Measurements from ENCODE around the gene CDK6. TPM values are rescaled to one million over a fixed set of nuclear protein-coding genes. Genes with fewer than 3 reads are reported as not detected.

CDK6 gene
- total and polyA plus RNA-seq, 2 experiments from 2014 or later: 17.8 to 61.5 TPM

- Histone ChIP-seq H3K9me3 (ENCODE audit: low read depth) (no peaks in the 10 kb centered on the region), H3K4me2 (ENCODE audit: unreplicated experiment) (no peak overlapping the region), H3F3A (ENCODE audit: insufficient read depth) (no peaks in the 10 kb centered on the region), H4K20me1 (ENCODE audit: insufficient read depth) (no peaks in the 10 kb centered on the region), H3K9me2 (ENCODE audit: insufficient read depth) (no peaks in the 10 kb centered on the region), H3K27me3 (replicated peaks; ENCODE audit: insufficient read depth) (no peaks in the 10 kb centered on the region), H2AFZ (no peak overlapping the region), H3K9ac (no peak overlapping the region), H3K27ac (no peak overlapping the region), H3K4me3 (no peak overlapping the region), H3K4me1 (ENCODE audit: insufficient read depth) (no peaks in the 10 kb centered on the region), H3K79me2 (ENCODE audit: insufficient read depth) (no peaks in the 10 kb centered on the region), H3K36me3 (ENCODE audit: low read depth) (no peaks in the 10 kb centered on the region)
- 95% methylated on average over 2 of the region's 2 CpGs for WGBS, 2 experiments (ENCODE audit: low coverage in 1 of 2, low lambda C conversion rate in 2 of 2, missing lambda C conversion rate in 2 of 2)
- DNase-seq: no peak
- in situ Hi-C loops (cut with MboI): no loop called here
- TF ChIP-seq EZH2phosphoT487 (IDR thresholded peaks at IDR 0.05; ENCODE audit: insufficient read depth, low read depth): no peak
These were observed 20.1 kb upstream of the CDK6 start for GRCh38 chr7:92856436-92856835.

GRCh38 chr7:92854501-92855238 is 18.3 kb upstream of the CDK6 start:
- TF ChIP-seq EZH2phosphoT487 (IDR thresholded peaks at IDR 0.05; ENCODE audit: insufficient read depth, low read depth): no peak
- no peak for TF ChIP-seq EZH2 (IDR thresholded peaks at IDR 0.05; ENCODE audit: insufficient read depth, poor library complexity, severe bottlenecking)
- 73 to 76% methylated on average over 5 of the region's 5 CpGs for WGBS, 2 experiments (ENCODE audit: low coverage in 1 of 2, low lambda C conversion rate in 2 of 2, missing lambda C conversion rate in 2 of 2)
- H3K4me1 ChIP-seq (ENCODE audit: insufficient read depth): no peaks in the 10 kb centered on the region
- in situ Hi-C loops (cut with MboI): no loop called here
- no peaks in the 10 kb centered on the region for H3K9me3 ChIP-seq (ENCODE audit: low read depth)
- H3K9me2 ChIP-seq (ENCODE audit: insufficient read depth): no peaks in the 10 kb centered on the region
- H2AFZ ChIP-seq: no peak overlapping the region
- no peaks in the 10 kb centered on the region for H4K20me1 ChIP-seq (ENCODE audit: insufficient read depth)
- no peak overlapping the region for H3K9ac ChIP-seq
- H3K36me3 ChIP-seq (ENCODE audit: low read depth): no peaks in the 10 kb centered on the region
- no peak overlapping the region for H3K27ac ChIP-seq
- H3K4me2 ChIP-seq (ENCODE audit: unreplicated experiment): no peak overlapping the region
- no peak for DNase-seq
- H3K27me3 ChIP-seq (replicated peaks; ENCODE audit: insufficient read depth): no peaks in the 10 kb centered on the region
- H3K4me3 ChIP-seq: no peak overlapping the region
- no peaks in the 10 kb centered on the region for H3K79me2 ChIP-seq (ENCODE audit: insufficient read depth)
- no peaks in the 10 kb centered on the region for H3F3A ChIP-seq (ENCODE audit: insufficient read depth)

- peak; percentile 61 for DNase-seq
These were observed 15.4 kb upstream of the CDK6 start for GRCh38 chr7:92851732-92852131.

GRCh38 chr7:92850516-92850915 is 14.1 kb upstream of the CDK6 start:
- 14 to 25% methylated on average over 1 of the region's 1 CpG for WGBS, 2 experiments (ENCODE audit: low coverage in 1 of 2, low lambda C conversion rate in 2 of 2, missing lambda C conversion rate in 2 of 2)
- Histone ChIP-seq H3F3A (ENCODE audit: insufficient read depth) (no peaks in the 10 kb centered on the region), H2AFZ (no peak overlapping the region), H3K4me1 (ENCODE audit: insufficient read depth) (no peaks in the 10 kb centered on the region), H3K79me2 (ENCODE audit: insufficient read depth) (no peaks in the 10 kb centered on the region), H3K4me3 (no peak overlapping the region), H3K36me3 (ENCODE audit: low read depth) (no peaks in the 10 kb centered on the region), H3K9me3 (ENCODE audit: low read depth) (no peaks in the 10 kb centered on the region), H3K4me2 (ENCODE audit: unreplicated experiment) (no peak overlapping the region), H4K20me1 (ENCODE audit: insufficient read depth) (no peaks in the 10 kb centered on the region), H3K27ac (no peak overlapping the region), H3K27me3 (replicated peaks; ENCODE audit: insufficient read depth) (no peaks in the 10 kb centered on the region), H3K9me2 (ENCODE audit: insufficient read depth) (no peaks in the 10 kb centered on the region), H3K9ac (no peak overlapping the region)
- TF ChIP-seq EZH2 (IDR thresholded peaks at IDR 0.05; ENCODE audit: insufficient read depth, poor library complexity, severe bottlenecking): no peak
- no peak for TF ChIP-seq EZH2phosphoT487 (IDR thresholded peaks at IDR 0.05; ENCODE audit: insufficient read depth, low read depth)
- no peak for DNase-seq
- in situ Hi-C loops (cut with MboI): no loop called here

More at GRCh38 chr7:92851732-92852131, 15.4 kb upstream of the CDK6 start:
- Histone ChIP-seq H3K4me2 (ENCODE audit: unreplicated experiment) (no peak overlapping the region), H3K27ac (no peak overlapping the region), H3K4me1 (ENCODE audit: insufficient read depth) (no peaks in the 10 kb centered on the region), H2AFZ (0 out of 2 replicates have a peak overlapping the region, but pooled peaks have one; percentile 33), H3K9me3 (ENCODE audit: low read depth) (no peaks in the 10 kb centered on the region), H3F3A (ENCODE audit: insufficient read depth) (no peaks in the 10 kb centered on the region), H3K27me3 (replicated peaks; ENCODE audit: insufficient read depth) (no peaks in the 10 kb centered on the region), H3K79me2 (ENCODE audit: insufficient read depth) (no peaks in the 10 kb centered on the region), H3K4me3 (no peak overlapping the region), H3K36me3 (ENCODE audit: low read depth) (no peaks in the 10 kb centered on the region), H3K9ac (no peak overlapping the region), H4K20me1 (ENCODE audit: insufficient read depth) (no peaks in the 10 kb centered on the region), H3K9me2 (ENCODE audit: insufficient read depth) (no peaks in the 10 kb centered on the region)
- no peak for TF ChIP-seq EZH2phosphoT487 (IDR thresholded peaks at IDR 0.05; ENCODE audit: insufficient read depth, low read depth)
- no peak for TF ChIP-seq EZH2 (IDR thresholded peaks at IDR 0.05; ENCODE audit: insufficient read depth, poor library complexity, severe bottlenecking)
- WGBS, 2 experiments (ENCODE audit: low coverage in 1 of 2, low lambda C conversion rate in 2 of 2, missing lambda C conversion rate in 2 of 2): 44 to 46% methylated on average over 3 of the region's 3 CpGs
- in situ Hi-C loops (cut with MboI): no loop called here

All from GM23248 (cell line).